ENCODE data around the gene PICK1. TPM values are rescaled to one million over a fixed set of nuclear protein-coding genes. Genes with fewer than 3 reads are reported as not detected.
A peak's percentile ranks its signal among the peaks of the same experiment; 100 is the strongest.

The PICK1 gene
- total RNA-seq, 1 experiment from 2014 or later, result 35.7 TPM

DNA sequence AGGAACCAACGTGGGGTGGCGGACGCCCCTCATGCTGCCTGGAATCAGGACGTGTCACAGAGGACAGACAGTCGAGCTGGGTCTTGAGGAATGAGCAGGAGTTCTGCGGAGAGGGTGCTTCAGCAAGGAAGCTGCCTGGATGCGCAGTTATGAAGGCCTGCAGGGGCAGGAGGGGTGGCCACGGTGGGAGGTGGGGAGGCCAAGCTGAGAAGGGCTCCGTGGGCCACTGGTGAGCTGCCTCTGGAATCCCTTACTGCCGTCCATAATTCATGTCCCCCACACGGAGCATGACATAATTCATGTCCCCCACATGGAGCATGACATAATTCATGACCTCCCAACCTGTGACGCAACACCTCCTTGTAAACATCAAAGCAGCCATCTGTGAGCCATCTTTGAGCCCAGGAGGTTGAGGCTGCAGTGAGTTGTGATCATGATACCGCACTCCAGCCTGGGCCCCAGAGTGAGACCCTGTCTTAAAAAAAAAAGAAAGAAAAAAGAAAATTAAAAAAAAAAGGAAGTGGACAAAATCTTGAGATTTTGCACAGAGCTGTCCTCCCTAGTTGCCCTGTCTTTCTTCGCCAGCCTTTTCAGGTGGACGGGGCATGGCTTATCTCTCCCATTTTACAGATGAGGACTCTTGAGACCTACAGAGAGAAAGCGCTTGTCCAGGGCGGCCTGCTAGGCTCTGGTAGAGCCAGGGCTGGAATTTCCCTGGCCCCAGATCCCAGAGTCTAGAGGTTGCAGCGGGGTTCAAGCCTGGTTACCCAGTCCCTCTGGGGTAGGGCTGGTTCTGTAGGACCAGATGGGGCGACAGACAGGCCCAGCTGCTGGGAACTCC is 24.3 kb upstream of the PICK1 start:
- peak overlapping the region in 1 of 3 experiments; percentile 17; a peak in 2 of 7 replicates for H3K27ac Mint-ChIP-seq

More for the DNA sequence above, 24.3 kb upstream of the PICK1 start:
- H3K9ac ChIP-seq (ENCODE audit: extremely low read depth, insufficient read length, low read length), result no peak overlapping the region
- H4K5ac ChIP-seq (ENCODE audit: insufficient read length, low read depth, low read length), result no peak overlapping the region
- no peaks in the 10 kb centered on the region for H3K79me1 ChIP-seq (ENCODE audit: insufficient read depth, low read depth, low read length, poor library complexity, severe bottlenecking)
- H3K18ac ChIP-seq (ENCODE audit: insufficient read length, low read depth, low read length), result peak overlapping the region; percentile 15
- no peaks in the 10 kb centered on the region for H4K20me1 ChIP-seq (ENCODE audit: control insufficient read depth, insufficient read depth, insufficient read length)
- Mint-ChIP-seq H3K27me3 (ENCODE audit: low read depth) (peaks cover 11% of the 10 kb centered on the region), H3K36me3 (ENCODE audit: insufficient read depth in 1 of 3, low read depth in 3 of 3) (no peaks in the 10 kb centered on the region), H3K9me3 (no peaks in the 10 kb centered on the region), H3K4me3 (no peak overlapping the region), H3K4me1 (peaks cover 23 to 42% of the 10 kb centered on the region in 2 experiments)
- no peak overlapping the region for H4K8ac ChIP-seq (replicated peaks; ENCODE audit: insufficient read length, low read depth, low read length)
- H3K56ac ChIP-seq (ENCODE audit: insufficient read length, low read depth, low read length), result no peak overlapping the region
- no peak overlapping the region for H3K23ac ChIP-seq (ENCODE audit: insufficient read length, low read depth, low read length)
- H3K4ac ChIP-seq (ENCODE audit: low read depth, low read length), result no peak overlapping the region
- no peak overlapping the region for H2AK5ac ChIP-seq (ENCODE audit: insufficient read length, low read length)
- H3T11ph ChIP-seq (ENCODE audit: low read length), result no peak overlapping the region
- no CpG with 5 or more reads among the region's 19 CpGs for WGBS (ENCODE audit: extremely low coverage, insufficient read length, low lambda C conversion rate)
- no peak overlapping the region for H3K27ac ChIP-seq (ENCODE audit: insufficient read length, low read depth, low read length)
- no peaks in the 10 kb centered on the region for H3K27me3 ChIP-seq (ENCODE audit: insufficient read depth, low read length)
- H2BK12ac ChIP-seq (ENCODE audit: insufficient read length, low read depth, low read length), result peak overlapping the region; percentile 29
- no peak overlapping the region for H2AFZ ChIP-seq (ENCODE audit: low read length)
- DNase-seq, result no peak
- H4K91ac ChIP-seq (ENCODE audit: insufficient read length, low read depth, low read length), result no peak overlapping the region
- H2BK5ac ChIP-seq (ENCODE audit: insufficient read length, low read length), result no peak overlapping the region
- no peak overlapping the region for H2BK15ac ChIP-seq (ENCODE audit: low read depth, low read length)
- no peak overlapping the region for H2BK20ac ChIP-seq (ENCODE audit: low read depth, low read length, poor library complexity, severe bottlenecking)
- no peak overlapping the region for H3K4me2 ChIP-seq (ENCODE audit: insufficient read depth, insufficient read length, low read length)
- H3K9me3 ChIP-seq (ENCODE audit: control insufficient read depth, low read depth, low read length), result no peaks in the 10 kb centered on the region
- peak overlapping the region; percentile 21; the same call in 1 of the 2 replicates for H3K14ac ChIP-seq (ENCODE audit: insufficient read depth, low read length)
- no peaks in the 10 kb centered on the region for H3K23me2 ChIP-seq (ENCODE audit: insufficient read length, low read depth, low read length, poor library complexity, severe bottlenecking)
- TF ChIP-seq, protein P1, sequence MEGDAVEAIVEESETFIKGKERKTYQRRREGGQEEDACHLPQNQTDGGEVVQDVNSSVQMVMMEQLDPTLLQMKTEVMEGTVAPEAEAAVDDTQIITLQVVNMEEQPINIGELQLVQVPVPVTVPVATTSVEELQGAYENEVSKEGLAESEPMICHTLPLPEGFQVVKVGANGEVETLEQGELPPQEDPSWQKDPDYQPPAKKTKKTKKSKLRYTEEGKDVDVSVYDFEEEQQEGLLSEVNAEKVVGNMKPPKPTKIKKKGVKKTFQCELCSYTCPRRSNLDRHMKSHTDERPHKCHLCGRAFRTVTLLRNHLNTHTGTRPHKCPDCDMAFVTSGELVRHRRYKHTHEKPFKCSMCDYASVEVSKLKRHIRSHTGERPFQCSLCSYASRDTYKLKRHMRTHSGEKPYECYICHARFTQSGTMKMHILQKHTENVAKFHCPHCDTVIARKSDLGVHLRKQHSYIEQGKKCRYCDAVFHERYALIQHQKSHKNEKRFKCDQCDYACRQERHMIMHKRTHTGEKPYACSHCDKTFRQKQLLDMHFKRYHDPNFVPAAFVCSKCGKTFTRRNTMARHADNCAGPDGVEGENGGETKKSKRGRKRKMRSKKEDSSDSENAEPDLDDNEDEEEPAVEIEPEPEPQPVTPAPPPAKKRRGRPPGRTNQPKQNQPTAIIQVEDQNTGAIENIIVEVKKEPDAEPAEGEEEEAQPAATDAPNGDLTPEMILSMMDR (conservative IDR thresholded peaks at IDR 0.05), result no peak
- no peak overlapping the region for H2BK120ac ChIP-seq (ENCODE audit: low read depth, low read length, poor library complexity, severe bottlenecking)
- peaks cover 4% of the 10 kb centered on the region; the same call in 1 of the 2 replicates for H3K4me1 ChIP-seq (ENCODE audit: insufficient read depth, low read length)
- no peaks in the 10 kb centered on the region for H3K79me2 ChIP-seq (ENCODE audit: insufficient read depth, low read length)
